DOHH2 (cell line): ENCODE results near the gene SLC44A1.

Source experiments
- EZH2phosphoT487 ChIP-seq: fragments of 200-600 bp; sonication (generic); IDR thresholded peaks from 2 replicates; pipeline ENCODE4 v1.6.1; 2017; ENCODE audit warnings: borderline replicate concordance, mild to moderate bottlenecking, antibody characterized with exemption, low read length, moderate library complexity, mixed read lengths
- TF ChIP-seq, protein P1 (sequence below): fragments of 200-600 bp; sonication (generic); IDR thresholded peaks from one replicate; pipeline ENCODE4 v1.5.1; 2014; ENCODE audit warnings: antibody characterized with exemption, mild to moderate bottlenecking, low read depth, low read length; ENCODE audit not compliant: poor library complexity, severe bottlenecking

GRCh38 chr9:105318729-105319191 is 74.3 kb downstream of the SLC44A1 start:
- TF ChIP-seq, protein P1, sequence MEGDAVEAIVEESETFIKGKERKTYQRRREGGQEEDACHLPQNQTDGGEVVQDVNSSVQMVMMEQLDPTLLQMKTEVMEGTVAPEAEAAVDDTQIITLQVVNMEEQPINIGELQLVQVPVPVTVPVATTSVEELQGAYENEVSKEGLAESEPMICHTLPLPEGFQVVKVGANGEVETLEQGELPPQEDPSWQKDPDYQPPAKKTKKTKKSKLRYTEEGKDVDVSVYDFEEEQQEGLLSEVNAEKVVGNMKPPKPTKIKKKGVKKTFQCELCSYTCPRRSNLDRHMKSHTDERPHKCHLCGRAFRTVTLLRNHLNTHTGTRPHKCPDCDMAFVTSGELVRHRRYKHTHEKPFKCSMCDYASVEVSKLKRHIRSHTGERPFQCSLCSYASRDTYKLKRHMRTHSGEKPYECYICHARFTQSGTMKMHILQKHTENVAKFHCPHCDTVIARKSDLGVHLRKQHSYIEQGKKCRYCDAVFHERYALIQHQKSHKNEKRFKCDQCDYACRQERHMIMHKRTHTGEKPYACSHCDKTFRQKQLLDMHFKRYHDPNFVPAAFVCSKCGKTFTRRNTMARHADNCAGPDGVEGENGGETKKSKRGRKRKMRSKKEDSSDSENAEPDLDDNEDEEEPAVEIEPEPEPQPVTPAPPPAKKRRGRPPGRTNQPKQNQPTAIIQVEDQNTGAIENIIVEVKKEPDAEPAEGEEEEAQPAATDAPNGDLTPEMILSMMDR, result no peak
- no peak for TF ChIP-seq EZH2phosphoT487
